ENCODE results near the gene DCP1A.

DNA sequence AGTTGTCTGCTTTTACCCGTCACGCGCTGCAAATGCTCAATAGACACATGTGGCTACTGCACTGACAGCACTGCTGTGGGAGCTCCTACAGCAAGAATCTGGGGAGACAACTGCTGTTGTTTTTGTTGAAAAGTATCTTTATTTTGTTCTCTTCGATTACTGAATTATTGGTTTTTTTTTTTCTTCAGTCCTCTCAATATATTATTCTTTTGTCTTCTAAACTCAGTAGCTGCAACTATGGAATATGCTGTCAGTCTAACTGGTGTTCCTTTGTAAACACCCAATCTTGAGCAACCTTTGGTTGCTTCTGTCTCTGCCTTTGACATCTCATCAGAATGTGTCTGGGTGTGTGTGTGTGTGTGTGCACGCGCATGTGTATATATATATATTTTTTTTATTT, 12.6 kb downstream of the DCP1A start:
- TF ChIP-seq CTCF (IDR thresholded peaks at IDR 0.05), result no peak
- TF ChIP-seq POLR2A (IDR thresholded peaks at IDR 0.05), result no peak
- TF ChIP-seq EP300 (IDR thresholded peaks at IDR 0.05), result no peak

All from ovary (tissue), 3 donors.